ENCODE data around the gene ZNF425.

DNA sequence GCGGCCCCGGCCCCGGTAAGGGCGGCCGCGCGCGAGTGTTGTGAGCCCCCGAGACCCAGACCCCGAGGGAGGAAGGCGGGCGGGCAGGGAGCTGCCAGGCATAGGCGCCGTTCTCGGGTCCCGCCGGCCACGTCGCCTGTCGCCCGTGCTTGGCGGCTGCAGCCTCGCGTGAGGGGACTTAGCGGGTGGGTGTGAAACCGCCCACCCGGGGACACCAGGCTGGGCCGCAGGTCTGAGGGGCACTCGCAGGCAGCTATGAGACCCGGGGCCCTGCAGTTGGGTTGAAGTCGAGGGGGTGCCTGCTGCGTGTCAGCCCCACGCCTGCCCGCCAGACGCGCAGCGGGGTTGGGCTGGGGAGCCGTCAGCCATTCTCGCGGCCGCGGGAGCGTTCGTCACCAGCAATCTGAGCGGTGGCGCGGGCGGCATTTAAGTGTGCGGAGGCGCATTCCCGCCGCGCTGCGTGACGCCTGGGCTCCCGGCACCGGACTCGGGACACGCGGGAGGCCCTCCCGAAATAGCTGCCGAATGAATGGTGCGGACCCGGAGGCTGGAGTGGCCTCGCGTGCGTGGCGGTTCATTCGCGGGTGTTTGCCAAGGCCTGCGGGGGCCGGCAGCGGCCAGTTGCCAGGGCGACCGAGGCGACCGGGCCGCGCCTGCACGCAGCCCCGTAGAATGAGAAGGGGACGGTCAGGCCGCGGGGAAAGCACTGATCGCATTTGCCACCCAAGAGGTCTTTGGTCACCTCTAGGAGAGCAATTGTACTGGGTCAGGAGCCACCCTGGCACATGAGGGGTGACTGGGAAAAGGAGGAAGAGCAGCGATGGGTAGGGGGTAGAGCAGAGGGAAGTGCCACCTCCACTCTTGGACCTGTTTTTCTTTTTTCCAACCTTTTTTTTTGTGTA lies 21.9 kb upstream of the ZNF425 start:
- TF ChIP-seq CTCF (IDR thresholded peaks at IDR 0.05) (no peak), POLR2A (IDR thresholded peaks at IDR 0.05) (no peak), POLR2AphosphoS5 (IDR thresholded peaks at IDR 0.05) (no peak), EP300 (IDR thresholded peaks at IDR 0.05) (no peak)

Data from sigmoid colon (tissue), 4 donors.